Common myeloid progenitor, CD34-positive (primary cell): ENCODE measurements around the gene NAA20. TPM values are rescaled to one million over a fixed set of nuclear protein-coding genes. Genes with fewer than 3 reads are reported as not detected.

Source experiments
- CTCF ChIA-PET: fragments of 350-600 bp; sonication (Branson Sonifier 250); formaldehyde crosslinking; loops from one replicate; lab custom pipeline; 2021; ENCODE audit warnings: antibody characterized with exemption; lab: Charles Lee
- POLR2A ChIA-PET: fragments of 350-600 bp; sonication (Branson Sonifier 250); formaldehyde crosslinking; loops from one replicate; lab custom pipeline; 2021; ENCODE audit warnings: antibody characterized with exemption; lab: Charles Lee
- DNase-seq, 3 donors: peaks; one replicate each; pipeline versions ENCODE4 v3.0.0 to v3.0.0-alpha.2; 2013
- H3K27ac ChIP-seq, 2 experiments: 1 replicate in 1 of 2; 2 replicates in 1 of 2; pipeline ENCODE4 v1.7.0; 2013; ENCODE audit warnings: inconsistent platforms in 2 of 2, low read length in 2 of 2, mild to moderate bottlenecking in 2 of 2, low read depth in 1 of 2, moderate library complexity in 1 of 2; ENCODE audit not compliant: severe bottlenecking in 2 of 2, insufficient read depth in 1 of 2, poor library complexity in 1 of 2
- H3K27me3 ChIP-seq, 5 experiments: replicated peaks in 2 of 5; 1 replicate in 3 of 5; 2 replicates in 2 of 5; pipeline versions ENCODE4 v1.6.1 to v1.7.0; 2013; ENCODE audit warnings: low read length in 4 of 5, mild to moderate bottlenecking in 2 of 5, moderate library complexity in 2 of 5, inconsistent platforms in 1 of 5; ENCODE audit not compliant: insufficient read depth in 5 of 5, control insufficient read depth in 4 of 5
- H3K36me3 ChIP-seq, 4 experiments: 1 replicate in 2 of 4; 2 replicates in 2 of 4; pipeline versions ENCODE4 v1.6.1 to v1.7.0; 2013; ENCODE audit warnings: low read length in 3 of 4, control low read depth in 1 of 4, mild to moderate bottlenecking in 1 of 4; ENCODE audit not compliant: control insufficient read depth in 4 of 4, insufficient read depth in 4 of 4
- H3K4me1 ChIP-seq, 4 experiments: 1 replicate in 3 of 4; 2 replicates in 1 of 4; pipeline versions ENCODE4 v1.6.1 to v1.7.1; 2013; ENCODE audit warnings: low read length in 3 of 4, mild to moderate bottlenecking in 3 of 4, control low read depth in 1 of 4, inconsistent platforms in 1 of 4, moderate library complexity in 1 of 4; ENCODE audit not compliant: control insufficient read depth in 4 of 4, insufficient read depth in 4 of 4; ENCODE audit errors: control extremely low read depth in 1 of 4
- H3K4me3 ChIP-seq, 7 experiments: 1 replicate in 4 of 7; 2 replicates in 3 of 7; pipeline versions ENCODE4 v1.5.1 to v1.7.0; 2013; ENCODE audit warnings: mild to moderate bottlenecking in 7 of 7, low read length in 6 of 7, moderate library complexity in 6 of 7, inconsistent platforms in 2 of 7, low read depth in 2 of 7, control low read depth in 1 of 7; ENCODE audit not compliant: insufficient read depth in 4 of 7, control insufficient read depth in 1 of 7; ENCODE audit errors: extremely low read depth in 1 of 7
- H3K9me3 ChIP-seq, 5 experiments: 1 replicate in 4 of 5; 2 replicates in 1 of 5; pipeline versions ENCODE4 v1.6.1 to v1.7.1; 2013; ENCODE audit warnings: low read length in 4 of 5, mild to moderate bottlenecking in 2 of 5, inconsistent platforms in 1 of 5, low read depth in 1 of 5, moderate library complexity in 1 of 5; ENCODE audit not compliant: control insufficient read depth in 4 of 5, insufficient read depth in 2 of 5; ENCODE audit errors: control extremely low read depth in 1 of 5
- WGBS: methylation state at CpG from one replicate; pipeline ENCODE4 v1.1.5; 2013; ENCODE audit not compliant: insufficient coverage; 5-methylcytosine and 5-hydroxymethylcytosine counted together
- polyA plus RNA-seq: library from polyadenylated mRNA; unstranded; fragments of 120-200 nt; gene quantifications from one replicate; pipeline ENCODE4 v1.2.1, GENCODE V29; 2013

NAA20 gene, protein sequence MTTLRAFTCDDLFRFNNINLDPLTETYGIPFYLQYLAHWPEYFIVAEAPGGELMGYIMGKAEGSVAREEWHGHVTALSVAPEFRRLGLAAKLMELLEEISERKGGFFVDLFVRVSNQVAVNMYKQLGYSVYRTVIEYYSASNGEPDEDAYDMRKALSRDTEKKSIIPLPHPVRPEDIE
- polyA plus RNA-seq, result 45.9 TPM

DNA sequence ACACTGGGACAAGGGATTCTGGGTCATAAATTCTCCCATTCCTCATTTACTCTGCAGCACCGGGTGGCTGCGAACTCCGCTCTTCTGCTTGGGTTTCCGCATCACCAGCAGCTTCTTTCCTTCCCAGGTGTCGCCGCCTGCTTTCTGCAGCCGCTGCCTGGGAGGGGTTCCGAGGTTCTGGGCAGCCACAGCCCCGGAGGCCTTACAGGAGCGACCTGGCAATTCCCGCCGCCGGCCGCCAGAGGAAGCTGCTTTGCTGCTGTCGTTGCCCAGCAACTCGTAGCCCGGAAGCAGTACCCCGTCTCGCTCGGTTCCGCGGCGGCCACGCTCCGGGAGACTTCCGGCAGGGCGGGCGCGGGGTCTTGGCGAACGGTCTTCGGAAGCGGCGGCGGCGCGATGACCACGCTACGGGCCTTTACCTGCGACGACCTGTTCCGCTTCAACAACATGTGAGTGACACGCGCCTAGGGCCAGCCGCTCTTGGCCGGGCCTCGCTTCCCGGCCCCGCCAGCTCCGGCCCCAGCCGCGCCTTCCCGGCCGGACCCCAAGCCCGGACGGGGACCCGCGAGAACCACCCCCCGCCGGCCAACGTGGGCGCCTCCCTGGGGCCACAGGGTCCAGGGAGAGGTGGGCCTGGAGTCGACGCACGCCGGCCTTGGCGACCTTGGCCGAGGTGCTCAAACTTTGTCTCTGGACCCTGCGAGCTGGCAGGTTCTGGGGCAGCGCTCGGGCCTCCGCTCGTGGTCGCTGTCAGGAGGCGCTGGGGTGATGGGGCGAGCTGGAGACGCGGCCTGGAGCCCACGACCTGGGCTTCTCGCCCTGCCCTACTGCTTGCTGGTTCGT lies at the start of gene NAA20:
Gene NAA20, plus strand, starts transcription at position 362 of the 843 bp plus-strand sequence. Its CDS starts 35 bp downstream, at position 397.
- DNase-seq, result peak; percentile 93 to 96 (median 94)
- Histone ChIP-seq H3K4me3 (peak within 1 kb of the TSS; percentile 68 to 94 (median 83)), H3K27ac (peak within 1 kb of the TSS; percentile 61 to 79), H3K27me3 (no peaks in the 10 kb centered on the region), H3K36me3 (peaks cover 0 to 20% (median 4%) of the 10 kb centered on the region in 4 experiments), H3K9me3 (no peaks in the 10 kb centered on the region), H3K4me1 (peaks cover 5 to 34% (median 26%) of the 10 kb centered on the region in 4 experiments)
- ChIA-PET POLR2A (interaction anchor here (0.7 to 1.0 kb wide), 3 partner anchors 14 to 1295 kb away, joined by 3 to 5 read pairs (median 3); partner anchors contain the start of genes CFAP61 and CRNKL1), CTCF (interaction anchor here (1.0 to 2.1 kb wide), 2 partner anchors 11 to 35 kb away, joined by 3 to 7 read pairs; partner anchors contain the start of genes CFAP61 and CRNKL1)
- 0% methylated on average over 76 of the region's 81 CpGs for WGBS

DNA sequence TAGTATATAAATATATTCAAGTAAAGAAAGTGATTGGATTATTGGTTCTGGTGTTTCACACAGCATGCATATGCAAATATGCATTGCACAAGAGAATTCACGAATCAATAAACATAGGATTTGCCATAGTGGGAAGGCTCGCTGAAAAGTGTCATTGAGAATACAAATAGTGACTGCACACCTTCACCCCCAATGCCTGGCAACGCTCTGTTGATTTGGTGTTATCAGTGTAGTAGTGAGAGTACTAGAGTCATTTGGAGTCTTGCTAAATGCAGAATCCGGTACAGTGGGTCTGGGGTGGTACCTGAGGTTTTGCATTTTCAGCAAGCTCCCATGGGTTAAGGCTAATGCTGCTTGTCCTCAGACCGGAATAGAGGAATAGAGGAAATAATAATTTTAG lies 49.7 kb upstream of the NAA20 start:
- H3K27me3 ChIP-seq, result no peaks in the 10 kb centered on the region
- DNase-seq, result no peak
- CTCF ChIA-PET, result no interaction called here
- no peak overlapping the region for H3K4me3 ChIP-seq
- H3K36me3 ChIP-seq, result peaks cover 0 to 2% (median 0%) of the 10 kb centered on the region in 4 experiments
- peaks cover 0 to 5% (median under 1%) of the 10 kb centered on the region in 4 experiments for H3K4me1 ChIP-seq
- H3K9me3 ChIP-seq, result no peaks in the 10 kb centered on the region
- no peak overlapping the region for H3K27ac ChIP-seq
- POLR2A ChIA-PET, result no interaction called here
- WGBS, result 100% methylated on average over 2 of the region's 5 CpGs

DNA sequence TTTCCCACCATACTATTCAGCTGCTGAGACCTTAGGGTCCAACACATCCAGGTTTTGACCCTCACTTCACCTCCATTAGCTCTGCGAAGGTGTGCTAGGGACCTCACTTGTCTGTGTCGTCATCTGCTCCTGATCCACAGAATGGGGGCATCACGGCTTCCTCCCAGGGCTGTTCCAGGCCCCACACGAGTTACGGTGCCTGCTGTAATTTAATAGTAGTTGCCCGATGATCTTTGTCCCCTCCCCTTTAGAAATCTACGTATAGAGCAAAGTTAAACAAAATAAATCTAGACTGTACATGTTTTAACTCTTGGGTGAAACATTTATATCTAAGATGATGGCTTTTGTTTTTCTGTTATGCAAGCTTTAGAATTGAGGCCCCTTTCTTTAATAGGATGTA lies 49.1 kb upstream of the NAA20 start:
- no peak for DNase-seq
- Histone ChIP-seq H3K4me1 (peaks cover 0 to 6% (median under 1%) of the 10 kb centered on the region in 4 experiments), H3K27ac (no peak overlapping the region), H3K36me3 (peaks cover 0 to 2% (median 0%) of the 10 kb centered on the region in 4 experiments), H3K9me3 (no peaks in the 10 kb centered on the region), H3K4me3 (no peak overlapping the region), H3K27me3 (no peaks in the 10 kb centered on the region)
- 95% methylated on average over 2 of the region's 7 CpGs for WGBS
- POLR2A ChIA-PET, result no interaction called here
- CTCF ChIA-PET, result no interaction called here

DNA sequence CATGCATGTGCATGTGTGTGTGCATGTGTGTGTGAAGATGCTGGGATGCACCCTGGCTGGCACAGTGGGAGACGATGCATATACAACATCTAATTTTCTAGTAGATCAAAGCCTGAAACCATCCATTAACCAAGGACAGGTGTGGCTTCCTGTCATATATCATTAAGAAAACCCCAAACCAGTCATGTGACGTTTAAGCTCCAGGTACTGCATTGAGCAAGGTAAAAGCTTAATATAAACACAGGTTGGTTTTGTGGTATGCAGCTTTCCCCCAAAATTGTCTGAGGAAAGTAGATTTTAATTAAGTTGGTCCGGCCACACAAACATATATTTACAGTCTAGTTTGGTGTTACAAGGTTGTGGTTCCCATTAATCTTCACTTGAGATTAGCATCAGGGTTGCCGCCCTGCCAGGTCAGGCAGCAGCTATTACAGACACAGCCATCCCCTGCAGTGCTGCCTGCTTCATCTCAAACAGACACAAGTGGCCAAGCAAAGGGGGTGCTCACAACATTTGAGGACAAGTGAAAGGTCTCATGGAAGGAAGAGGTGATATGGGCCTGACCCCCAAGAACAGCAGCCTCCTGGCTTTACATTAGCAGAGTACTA lies 48.6 kb upstream of the NAA20 start:
- 83% methylated on average over 1 of the region's 4 CpGs for WGBS
- no peaks in the 10 kb centered on the region for H3K27me3 ChIP-seq
- CTCF ChIA-PET, result no interaction called here
- H3K4me1 ChIP-seq, result peaks cover 0 to 10% (median 4%) of the 10 kb centered on the region in 4 experiments
- POLR2A ChIA-PET, result no interaction called here
- DNase-seq, result no peak
- no peaks in the 10 kb centered on the region for H3K9me3 ChIP-seq
- H3K4me3 ChIP-seq, result no peak overlapping the region
- H3K27ac ChIP-seq, result no peak overlapping the region
- peaks cover 0 to 2% (median 0%) of the 10 kb centered on the region in 4 experiments for H3K36me3 ChIP-seq

DNA sequence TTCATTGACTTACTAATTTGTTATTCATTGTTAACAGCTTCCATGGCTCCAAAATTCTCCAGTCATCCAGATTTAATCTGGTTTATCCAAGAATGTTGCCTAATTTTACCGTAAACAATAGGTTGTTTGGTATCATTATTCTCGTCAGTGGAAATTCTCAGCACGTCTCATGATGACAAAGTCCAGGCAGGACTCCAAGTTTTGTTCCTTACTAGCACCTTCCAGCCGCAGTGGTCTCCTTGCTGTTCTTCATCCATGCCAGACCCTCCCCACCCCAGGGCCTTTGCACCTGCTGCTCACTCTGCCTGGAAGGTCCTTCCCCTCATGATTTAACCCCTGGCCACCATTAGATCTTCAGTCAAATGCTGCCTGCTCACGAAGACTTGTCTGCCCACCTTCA lies 48.1 kb upstream of the NAA20 start:
- no peaks in the 10 kb centered on the region for H3K27me3 ChIP-seq
- peaks cover 0 to 16% (median 9%) of the 10 kb centered on the region in 4 experiments for H3K4me1 ChIP-seq
- no peak overlapping the region for H3K4me3 ChIP-seq
- ChIA-PET POLR2A (no interaction called here), CTCF (no interaction called here)
- 98% methylated on average over 4 of the region's 5 CpGs for WGBS
- H3K36me3 ChIP-seq, result peaks cover 0 to 2% (median 0%) of the 10 kb centered on the region in 4 experiments
- H3K27ac ChIP-seq, result no peak overlapping the region
- no peaks in the 10 kb centered on the region for H3K9me3 ChIP-seq
- DNase-seq, result no peak

DNA sequence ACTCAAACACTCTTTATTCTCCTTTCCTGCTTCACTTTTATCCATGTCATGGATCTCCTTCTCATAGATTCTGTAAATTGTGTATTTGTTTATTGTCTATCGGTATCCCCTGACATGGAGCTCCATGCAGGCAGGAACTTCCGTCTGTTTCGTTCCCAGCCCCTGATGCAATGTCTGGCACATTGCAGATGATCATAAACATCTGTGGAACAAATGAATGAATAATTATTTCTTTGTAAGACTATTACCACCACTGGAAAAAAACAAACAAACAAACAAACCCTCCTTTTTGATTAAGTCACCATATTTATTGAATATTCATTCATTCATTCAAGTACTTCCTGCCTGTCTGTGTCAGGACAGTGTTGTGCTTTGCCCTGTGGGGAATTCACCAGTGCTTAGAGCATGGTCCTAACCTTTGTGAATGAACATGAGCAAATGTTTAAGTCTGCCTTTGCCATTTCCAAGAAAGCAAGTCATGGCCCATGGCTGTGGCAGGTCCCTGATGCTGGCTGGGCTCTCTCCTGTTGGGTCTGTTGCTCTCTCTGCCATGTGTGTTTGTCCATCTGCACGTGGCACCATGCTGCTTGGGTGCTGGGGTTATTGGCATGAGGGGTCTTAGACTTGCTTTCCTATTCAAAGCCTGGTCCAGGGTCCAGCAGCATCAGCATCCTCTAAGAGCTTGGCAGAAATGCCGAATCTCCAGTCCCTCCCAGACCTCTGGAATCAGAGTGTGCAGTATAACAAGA lies 47.5 kb upstream of the NAA20 start:
- no peaks in the 10 kb centered on the region for H3K27me3 ChIP-seq
- H3K4me3 ChIP-seq, result no peak overlapping the region
- H3K27ac ChIP-seq, result no peak overlapping the region
- 94% methylated on average over 2 of the region's 5 CpGs for WGBS
- DNase-seq, result no peak
- ChIA-PET POLR2A (no interaction called here), CTCF (interaction anchor here (2.2 kb wide), 1 partner anchor 25 kb away, joined by 6 read pairs; no protein-coding TSS in a partner anchor)
- peaks cover 0 to 2% (median 0%) of the 10 kb centered on the region in 4 experiments for H3K36me3 ChIP-seq
- no peaks in the 10 kb centered on the region for H3K9me3 ChIP-seq
- peaks cover 0 to 22% (median 11%) of the 10 kb centered on the region in 4 experiments for H3K4me1 ChIP-seq
